ENCODE results near the gene CATSPERZ. TPM values are rescaled to one million over a fixed set of nuclear protein-coding genes. Genes with fewer than 3 reads are reported as not detected.

CATSPERZ gene
- total and polyA plus RNA-seq, 2 of the 8 experiments (the other 6 are each of a cell fraction or from before 2014, with no cell fraction given): 0.77 TPM; not detected in 1

DNA sequence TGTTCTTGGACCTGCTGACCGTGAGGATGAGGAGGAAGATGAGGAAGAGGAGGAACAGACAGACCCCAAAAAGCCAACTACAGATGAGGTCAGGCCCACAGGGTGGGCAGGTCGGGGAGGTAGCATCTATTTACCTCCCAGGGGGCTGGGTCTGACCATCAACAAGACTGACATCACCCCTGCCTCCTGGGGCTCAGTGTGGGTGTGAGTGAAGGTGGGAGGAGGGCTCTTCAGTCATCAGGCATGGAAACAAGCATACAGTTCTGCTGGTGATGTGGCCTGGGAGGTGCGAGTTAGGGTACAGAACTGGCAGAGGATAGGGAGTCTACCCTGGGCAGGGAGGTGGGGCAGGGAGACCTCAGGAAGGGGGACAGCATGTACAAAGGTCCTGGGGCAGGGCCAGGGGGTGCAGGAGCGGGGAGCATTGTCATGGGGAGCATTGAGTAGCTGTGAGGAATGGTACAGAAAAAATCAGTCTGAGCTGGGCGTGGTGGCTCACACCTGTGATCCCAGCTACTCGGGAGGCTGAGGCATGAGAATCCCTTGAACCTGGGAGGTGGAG is 39.9 kb upstream of the CATSPERZ start:
- ChIA-PET POLR2A (ENCODE audit: partially characterized antibody) (interaction anchor here (1.2 to 7.1 kb wide), 2 partner anchors 7 to 12 kb away, joined by 3 to 101 read pairs; no protein-coding TSS in a partner anchor), CTCF (ENCODE audit: partially characterized antibody) (interaction anchor here (0.9 to 1.9 kb wide), 3 partner anchors 12 to 85 kb away, joined by 3 to 8 read pairs (median 5); partner anchors contain the start of gene FERMT3)
- FAIRE-seq (no peak), DNase-seq (ENCODE audit: low read depth in 1 of 2, low spot score in 2 of 2) (no peak)
- H3K23me2 ChIP-seq (ENCODE audit: low read depth, low read length): no peaks in the 10 kb centered on the region
- H3K14ac ChIP-seq (ENCODE audit: insufficient read length): no peak overlapping the region
- no peak overlapping the region for H3K4me3 ChIP-seq (ENCODE audit: extremely low read depth in 1 of 4, insufficient read depth in 2 of 4, low read depth in 3 of 4, low read length in 4 of 4)
- no peak overlapping the region for H4K5ac ChIP-seq (ENCODE audit: insufficient read length, low read depth, low read length)
- no peak overlapping the region for H4K91ac ChIP-seq (replicated peaks; ENCODE audit: insufficient read length, low read length)
- no peak overlapping the region for H2AFZ ChIP-seq (ENCODE audit: low read length)
- no peak overlapping the region for H3K23ac ChIP-seq (ENCODE audit: insufficient read length)
- no peak overlapping the region for H2AK5ac ChIP-seq (ENCODE audit: low read depth, low read length)
- no peak overlapping the region for H2BK5ac ChIP-seq (ENCODE audit: low read depth, low read length)
- no peak overlapping the region for H4K8ac ChIP-seq (ENCODE audit: extremely low read depth, insufficient read depth, low read length)
- no peak overlapping the region for H3K18ac ChIP-seq (ENCODE audit: extremely low read depth, low read length)
- TF ChIP-seq PHF8 (conservative IDR thresholded peaks at IDR 0.05; ENCODE audit: low read depth, low read length) (no peak), RNF2 (IDR thresholded peaks at IDR 0.05; ENCODE audit: borderline replicate concordance, low read depth, low read length, missing control alignments, poor library complexity, severe bottlenecking) (no peak), MAFK (IDR thresholded peaks at IDR 0.05; ENCODE audit: low read depth, low read length) (no peak), CBX5 (IDR thresholded peaks at IDR 0.05; ENCODE audit: low read depth, low read length) (no peak), SIN3A (conservative IDR thresholded peaks at IDR 0.05 in 1 of 2, IDR thresholded peaks at IDR 0.05 in 1 of 2; ENCODE audit: low read depth in 1 of 2, low read length in 2 of 2) (no peak), JUND (IDR thresholded peaks at IDR 0.05; ENCODE audit: low read length) (no peak)
- H3K9ac ChIP-seq (replicated peaks in 1 of 4; ENCODE audit: extremely low read depth in 1 of 4, low read depth in 3 of 4, low read length in 3 of 4): no peak overlapping the region
- no peak overlapping the region for H3K4ac ChIP-seq (replicated peaks; ENCODE audit: insufficient read length, low read depth, low read length)
- no peaks in the 10 kb centered on the region for H3K9me3 ChIP-seq (ENCODE audit: insufficient read depth in 2 of 2, low read depth in 1 of 2, low read length in 1 of 2)
- no peak overlapping the region for H3K56ac ChIP-seq (replicated peaks; ENCODE audit: insufficient read length, low read depth, low read length)
- WGBS, 2 experiments (ENCODE audit: extremely low coverage in 1 of 2, insufficient coverage in 1 of 2, insufficient read length in 1 of 2, insufficient replicate concordance in 2 of 2, low coverage in 1 of 2, low lambda C conversion rate in 2 of 2, missing lambda C conversion rate in 1 of 2): 94% methylated on average over 6 of the region's 6 CpGs; no CpG with 5 or more reads in 1 of the 2 experiments
- no peak overlapping the region for H2BK20ac ChIP-seq (ENCODE audit: low read length)
- H3K36me3 ChIP-seq (ENCODE audit: control insufficient read depth in 2 of 4, insufficient read depth in 4 of 4, low read length in 3 of 4): peaks cover 20 to 83% (median 41%) of the 10 kb centered on the region in 4 experiments
- H2BK120ac ChIP-seq (replicated peaks; ENCODE audit: low read depth, low read length): no peak overlapping the region
- H3K4me2 ChIP-seq (ENCODE audit: insufficient read depth in 1 of 2, low read depth in 2 of 2, low read length in 2 of 2): no peak overlapping the region
- H3K27me3 ChIP-seq (replicated peaks in 1 of 4; ENCODE audit: control insufficient read depth in 3 of 4, extremely low read depth in 1 of 4, insufficient read depth in 3 of 4, low read length in 3 of 4): no peaks in the 10 kb centered on the region
- no peaks in the 10 kb centered on the region for H3K79me2 ChIP-seq (ENCODE audit: control insufficient read depth in 1 of 2, insufficient read depth in 2 of 2, low read length in 2 of 2)
- no peaks in the 10 kb centered on the region for H3K79me1 ChIP-seq (ENCODE audit: low read depth, low read length)
- no peak overlapping the region for H2BK15ac ChIP-seq (ENCODE audit: low read length)
- no peak overlapping the region for H3K27ac ChIP-seq (ENCODE audit: low read depth, low read length)
- H3K4me1 ChIP-seq (replicated peaks in 1 of 4; ENCODE audit: control insufficient read depth in 3 of 4, insufficient read depth in 4 of 4, low read length in 3 of 4): no peaks in the 10 kb centered on the region; a peak in 3 of 7 replicates
- H2BK12ac ChIP-seq (ENCODE audit: low read depth, low read length): no peak overlapping the region
- H4K20me1 ChIP-seq (replicated peaks in 1 of 2; ENCODE audit: control insufficient read depth in 1 of 2, insufficient read depth in 2 of 2, low read length in 2 of 2): peaks cover 8 to 24% of the 10 kb centered on the region in 2 experiments
